ENCODE data around the gene PDCD11.
A peak's percentile ranks its signal among the peaks of the same experiment; 100 is the strongest.
"Not testable (repeated sequence)": the region's sequence is repeated elsewhere in the genome, so short reads cannot be mapped to it uniquely, and the experiment has no call there.

Gene PDCD11, protein sequence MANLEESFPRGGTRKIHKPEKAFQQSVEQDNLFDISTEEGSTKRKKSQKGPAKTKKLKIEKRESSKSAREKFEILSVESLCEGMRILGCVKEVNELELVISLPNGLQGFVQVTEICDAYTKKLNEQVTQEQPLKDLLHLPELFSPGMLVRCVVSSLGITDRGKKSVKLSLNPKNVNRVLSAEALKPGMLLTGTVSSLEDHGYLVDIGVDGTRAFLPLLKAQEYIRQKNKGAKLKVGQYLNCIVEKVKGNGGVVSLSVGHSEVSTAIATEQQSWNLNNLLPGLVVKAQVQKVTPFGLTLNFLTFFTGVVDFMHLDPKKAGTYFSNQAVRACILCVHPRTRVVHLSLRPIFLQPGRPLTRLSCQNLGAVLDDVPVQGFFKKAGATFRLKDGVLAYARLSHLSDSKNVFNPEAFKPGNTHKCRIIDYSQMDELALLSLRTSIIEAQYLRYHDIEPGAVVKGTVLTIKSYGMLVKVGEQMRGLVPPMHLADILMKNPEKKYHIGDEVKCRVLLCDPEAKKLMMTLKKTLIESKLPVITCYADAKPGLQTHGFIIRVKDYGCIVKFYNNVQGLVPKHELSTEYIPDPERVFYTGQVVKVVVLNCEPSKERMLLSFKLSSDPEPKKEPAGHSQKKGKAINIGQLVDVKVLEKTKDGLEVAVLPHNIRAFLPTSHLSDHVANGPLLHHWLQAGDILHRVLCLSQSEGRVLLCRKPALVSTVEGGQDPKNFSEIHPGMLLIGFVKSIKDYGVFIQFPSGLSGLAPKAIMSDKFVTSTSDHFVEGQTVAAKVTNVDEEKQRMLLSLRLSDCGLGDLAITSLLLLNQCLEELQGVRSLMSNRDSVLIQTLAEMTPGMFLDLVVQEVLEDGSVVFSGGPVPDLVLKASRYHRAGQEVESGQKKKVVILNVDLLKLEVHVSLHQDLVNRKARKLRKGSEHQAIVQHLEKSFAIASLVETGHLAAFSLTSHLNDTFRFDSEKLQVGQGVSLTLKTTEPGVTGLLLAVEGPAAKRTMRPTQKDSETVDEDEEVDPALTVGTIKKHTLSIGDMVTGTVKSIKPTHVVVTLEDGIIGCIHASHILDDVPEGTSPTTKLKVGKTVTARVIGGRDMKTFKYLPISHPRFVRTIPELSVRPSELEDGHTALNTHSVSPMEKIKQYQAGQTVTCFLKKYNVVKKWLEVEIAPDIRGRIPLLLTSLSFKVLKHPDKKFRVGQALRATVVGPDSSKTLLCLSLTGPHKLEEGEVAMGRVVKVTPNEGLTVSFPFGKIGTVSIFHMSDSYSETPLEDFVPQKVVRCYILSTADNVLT (N-terminal part only)

DNA sequence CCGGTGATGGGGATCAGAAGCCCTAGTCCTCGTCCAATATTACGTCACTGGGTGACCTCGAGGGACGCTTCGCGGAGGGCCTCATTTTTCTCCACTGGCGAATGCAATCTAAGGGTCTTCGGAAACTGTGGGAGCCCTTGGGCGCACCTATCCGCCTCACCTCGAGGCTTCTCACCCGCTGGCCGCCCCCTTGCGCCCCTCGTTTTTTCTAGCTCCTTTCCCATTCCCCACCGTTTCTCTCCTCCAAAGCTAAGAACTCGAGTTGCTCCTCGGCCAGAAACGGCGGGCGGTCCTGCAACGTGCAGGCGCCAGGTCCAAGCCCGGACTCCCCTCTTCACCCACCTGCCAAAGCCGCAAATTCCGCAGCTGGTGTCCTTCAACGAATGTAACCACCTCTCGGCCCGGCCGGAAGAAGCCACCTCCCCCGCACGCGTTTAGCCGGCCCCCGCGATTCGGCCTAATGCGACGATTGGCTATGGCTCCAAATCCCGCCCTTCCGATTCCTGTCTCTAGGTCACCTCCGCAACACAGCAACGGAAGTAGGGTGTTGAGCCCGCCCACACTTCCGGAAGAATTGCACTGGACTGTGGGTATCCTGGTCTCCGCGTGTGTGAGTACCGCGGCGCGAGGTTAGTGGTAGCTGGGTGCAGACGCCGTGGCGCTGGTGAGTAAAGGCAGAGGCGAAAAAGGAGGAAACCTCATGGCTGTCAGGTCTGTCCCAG is at the start of gene PDCD11, which contains the start of gene ATP5MK:
PDCD11 (plus strand) TSS at position 560 of the 722 bp plus-strand sequence. CDS start 1,801 bp downstream, outside the sequence.
ATP5MK (minus strand) TSS at position 409 of the 722 bp plus-strand sequence. CDS start 4,018 bp downstream, outside the sequence.
- peak; percentile 91 for DNase-seq

DNA sequence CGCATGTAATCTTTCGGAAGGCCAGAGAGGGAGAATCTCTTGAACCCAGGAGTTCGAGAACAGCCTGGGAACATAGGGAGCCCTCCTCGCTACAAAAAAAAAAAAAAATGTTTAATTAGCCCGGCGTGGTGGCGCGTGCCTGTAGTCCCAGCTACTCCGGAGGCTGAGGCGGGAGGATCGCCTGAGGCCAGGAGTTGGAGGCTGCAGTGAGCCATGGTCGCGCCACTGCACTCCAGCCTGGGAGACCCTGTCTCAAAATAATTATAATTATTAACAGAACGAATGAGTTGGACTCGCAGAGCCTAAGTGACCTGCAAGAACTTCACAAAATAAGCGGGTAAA is 46.3 kb upstream of the PDCD11 start:
- no peak for DNase-seq

DNA sequence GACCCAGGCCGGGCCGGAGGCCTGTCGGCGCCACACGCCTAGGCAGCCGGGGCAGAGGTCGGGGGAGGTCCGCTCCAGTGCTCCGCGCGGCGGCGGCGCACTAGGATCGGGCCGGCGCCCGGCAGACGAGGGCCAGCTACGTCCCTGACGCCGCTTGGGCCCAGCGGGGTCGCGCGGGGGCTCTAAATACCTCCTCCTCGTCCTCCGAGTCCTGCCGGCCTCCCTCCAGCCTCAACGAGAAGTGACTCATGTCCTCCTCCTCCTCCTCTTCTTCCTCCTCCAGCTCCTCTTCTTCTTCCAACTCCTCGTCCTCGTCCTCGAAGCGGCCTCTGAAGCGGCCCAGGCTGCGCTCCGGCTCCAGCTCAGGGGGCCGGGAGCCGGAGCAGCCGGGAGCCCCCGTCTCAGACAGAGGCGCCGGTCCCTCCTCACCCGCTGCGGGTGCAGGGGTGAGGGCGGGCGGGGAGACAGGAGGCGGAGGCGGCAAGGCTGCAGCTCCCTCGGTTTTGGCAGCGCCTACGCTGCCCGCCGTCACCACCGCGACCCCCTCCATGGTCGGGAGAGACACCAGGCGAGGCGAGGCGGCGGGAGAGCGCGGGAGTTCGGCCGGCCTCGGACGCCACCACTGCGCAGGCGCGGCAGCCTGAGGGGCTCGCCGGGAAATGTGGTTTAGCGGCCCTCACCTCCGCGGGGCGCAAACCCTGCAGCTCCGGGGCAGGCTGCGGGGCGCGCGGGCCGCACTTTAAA is 45.7 kb upstream of the PDCD11 start, which contains the start of gene PCGF6:
PCGF6 (minus strand) TSS at position 624 of the 744 bp plus-strand sequence; CDS start at position 550, 74 bp downstream.
- DNase-seq, result peak; percentile 75

DNA sequence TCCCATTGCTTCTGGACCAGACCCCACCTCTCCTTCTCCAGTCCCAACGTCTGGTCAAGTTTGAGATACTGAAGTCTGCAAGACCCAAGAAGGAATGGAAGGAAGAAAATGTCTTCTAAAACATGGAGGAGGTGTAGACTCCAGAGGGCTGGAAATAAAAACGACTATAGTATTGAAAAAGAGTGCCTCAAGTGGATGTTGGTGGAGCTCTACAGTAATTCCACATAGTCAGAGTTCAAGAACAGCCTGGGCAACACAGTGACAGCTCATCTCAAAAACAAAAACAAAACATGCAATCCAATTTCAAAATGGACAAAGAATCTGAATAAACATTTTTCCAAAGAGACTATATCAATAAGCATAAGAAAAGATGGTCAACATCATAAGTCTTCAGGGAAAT is 43.1 kb upstream of the PDCD11 start:
- no peak for DNase-seq

DNA sequence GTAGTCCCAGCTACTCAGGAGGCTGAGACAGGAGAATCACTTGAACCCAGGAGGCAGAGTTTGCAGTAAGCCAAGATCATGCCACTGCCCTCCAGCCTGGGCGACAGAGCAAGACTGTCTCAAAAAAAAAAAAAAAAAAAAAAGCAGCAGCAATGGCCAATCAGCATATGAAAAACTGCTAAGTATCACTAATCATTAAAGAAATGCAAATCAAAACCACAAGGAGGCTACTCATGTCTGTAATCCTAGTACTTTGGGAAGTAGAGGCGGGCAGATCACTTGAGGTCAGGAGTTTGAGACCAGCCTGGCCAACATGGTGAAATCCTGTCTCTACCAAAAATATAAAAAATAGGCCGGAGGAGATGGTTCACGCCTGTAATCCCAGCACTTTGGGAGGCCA is 41.9 kb upstream of the PDCD11 start:
- not testable (repeated sequence) for DNase-seq

DNA sequence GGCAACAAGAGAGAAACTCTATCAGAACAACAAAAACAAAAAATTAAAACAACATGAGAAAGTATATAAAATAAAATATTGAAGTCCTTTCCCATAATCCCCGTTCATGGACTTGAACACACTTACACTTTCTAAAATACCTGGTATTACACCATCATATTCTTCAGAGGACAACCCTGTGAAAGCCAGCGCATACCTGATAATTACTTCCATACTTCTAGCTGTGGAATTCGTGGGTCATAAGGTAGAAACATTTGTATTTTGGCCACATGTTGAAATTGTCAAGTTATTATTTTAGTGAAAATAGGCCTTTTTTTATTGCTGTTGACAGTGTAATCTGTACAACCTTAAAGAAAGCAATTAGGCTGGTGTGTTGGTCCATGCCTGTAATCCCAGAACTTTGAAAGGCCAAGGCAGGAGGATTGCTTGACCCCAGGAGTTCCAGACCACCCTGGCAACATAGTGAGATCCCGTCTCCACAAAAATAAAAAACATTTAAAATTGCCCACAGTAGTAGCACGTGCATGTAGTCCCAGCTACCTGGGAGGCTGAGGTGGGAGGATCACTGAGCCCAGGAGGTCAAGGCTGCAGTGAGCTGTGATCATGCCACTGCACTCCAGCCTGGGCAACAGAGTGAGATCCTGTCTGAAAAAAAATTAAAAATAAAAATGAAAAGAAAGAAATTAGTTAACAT is 40.4 kb upstream of the PDCD11 start:
- DNase-seq, result no peak

DNA sequence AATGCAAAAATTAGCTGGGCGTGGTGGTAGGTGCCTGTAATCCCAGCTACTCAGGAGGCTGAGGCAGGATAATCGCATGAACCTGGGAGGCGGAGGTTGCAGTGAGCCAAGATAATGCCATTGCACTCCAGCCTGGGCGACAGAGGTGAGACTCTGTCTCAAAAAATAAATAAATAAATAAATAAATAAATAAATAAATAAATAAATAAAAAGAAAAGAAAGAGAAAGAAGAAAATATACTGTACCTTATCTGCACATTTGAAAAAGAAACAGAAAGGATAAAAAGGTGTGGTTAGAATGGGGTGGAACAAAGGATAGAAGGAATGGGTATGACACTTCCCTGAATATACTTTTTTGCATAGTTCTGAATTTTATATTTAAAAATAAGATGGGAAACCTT is 36.9 kb upstream of the PDCD11 start:
- not testable (repeated sequence) for DNase-seq

DNA sequence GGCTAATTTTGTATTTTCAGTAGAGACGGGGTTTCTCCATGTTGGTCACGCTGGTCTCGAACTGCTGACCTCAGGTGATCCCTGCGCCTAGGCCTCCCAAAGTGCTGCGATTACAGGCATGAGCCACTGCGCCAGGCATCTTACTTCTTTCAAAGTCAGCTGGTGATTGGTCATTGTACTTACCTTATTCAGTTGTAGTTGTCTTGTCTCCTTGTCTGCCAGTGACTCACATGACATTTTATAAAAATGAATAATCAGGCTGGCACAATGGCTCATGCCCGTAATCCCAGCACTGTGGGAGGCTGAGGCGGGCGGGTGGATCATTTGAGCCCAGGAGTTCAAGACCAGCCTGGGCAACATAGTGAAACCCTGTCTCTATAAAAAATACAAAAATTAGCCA is 35.6 kb upstream of the PDCD11 start:
- not testable (repeated sequence) for DNase-seq

DNA sequence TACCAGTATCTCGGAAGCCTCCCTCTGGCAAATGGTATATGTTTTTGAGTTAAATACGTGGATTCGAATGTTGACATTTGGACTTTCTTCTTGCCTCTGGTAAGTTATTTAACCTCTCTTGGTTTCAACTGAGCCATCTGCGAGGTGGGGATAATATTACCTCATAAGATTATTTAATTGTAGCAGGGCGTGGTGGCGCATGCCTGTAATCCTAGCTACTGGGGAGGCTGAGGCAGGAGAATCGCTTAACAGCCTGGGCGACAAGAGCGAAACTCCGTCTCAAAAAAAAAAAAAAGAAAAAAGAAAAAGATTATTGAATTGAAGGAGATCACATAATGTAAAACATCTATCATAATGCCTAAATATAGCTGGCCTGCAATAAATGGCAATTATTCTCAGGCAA is 29.0 kb upstream of the PDCD11 start:
- no peak for DNase-seq

DNA sequence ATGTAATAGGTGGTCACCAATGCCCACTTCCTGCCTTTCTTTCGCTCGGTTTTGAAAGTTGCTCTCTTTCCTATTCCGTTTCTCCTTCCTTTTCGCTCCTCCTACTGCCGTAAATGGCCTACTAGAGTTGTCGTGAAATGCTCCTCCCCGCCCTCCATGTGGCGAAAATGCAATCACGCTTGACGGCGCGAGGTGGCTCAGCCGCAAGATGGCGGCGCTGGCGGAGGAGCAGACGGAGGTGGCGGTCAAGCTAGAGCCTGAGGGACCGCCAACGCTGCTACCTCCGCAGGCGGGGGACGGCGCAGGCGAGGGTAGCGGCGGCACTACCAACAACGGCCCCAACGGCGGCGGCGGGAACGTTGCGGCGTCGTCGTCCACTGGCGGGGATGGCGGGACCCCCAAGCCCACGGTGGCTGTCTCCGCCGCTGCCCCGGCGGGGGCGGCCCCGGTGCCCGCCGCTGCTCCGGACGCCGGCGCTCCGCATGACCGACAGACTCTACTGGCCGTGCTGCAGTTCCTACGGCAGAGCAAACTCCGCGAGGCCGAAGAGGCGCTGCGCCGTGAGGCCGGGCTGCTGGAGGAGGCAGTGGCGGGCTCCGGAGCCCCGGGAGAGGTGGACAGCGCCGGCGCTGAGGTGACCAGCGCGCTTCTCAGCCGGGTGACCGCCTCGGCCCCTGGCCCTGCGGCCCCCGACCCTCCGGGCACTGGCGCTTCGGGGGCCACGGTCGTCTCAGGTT is 28.5 kb upstream of the PDCD11 start, which contains the start of gene TAF5:
TAF5 (plus strand) TSS at position 195 of the 737 bp plus-strand sequence; CDS start at position 209, 14 bp downstream.
- DNase-seq, result peak; percentile 86

DNA sequence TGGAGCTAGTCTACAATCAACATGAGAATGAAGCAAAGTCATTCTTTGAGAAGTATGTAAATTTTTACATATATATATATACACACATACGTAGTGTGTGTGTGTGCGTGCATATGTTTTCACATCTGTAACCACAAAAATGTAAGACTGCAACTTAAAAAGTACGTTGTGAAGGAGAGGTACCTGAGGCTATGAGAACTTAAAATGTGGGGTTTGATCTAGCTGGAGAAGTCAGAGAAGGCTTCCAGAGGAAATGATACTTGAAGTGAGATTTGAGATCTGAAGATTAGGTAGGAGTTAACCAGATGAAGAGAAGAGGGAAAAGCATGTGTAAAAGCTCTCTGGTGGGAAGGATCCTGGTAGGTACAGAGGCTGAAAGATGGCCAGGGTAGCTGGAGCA is 22.9 kb upstream of the PDCD11 start:
- no peak for DNase-seq

DNA sequence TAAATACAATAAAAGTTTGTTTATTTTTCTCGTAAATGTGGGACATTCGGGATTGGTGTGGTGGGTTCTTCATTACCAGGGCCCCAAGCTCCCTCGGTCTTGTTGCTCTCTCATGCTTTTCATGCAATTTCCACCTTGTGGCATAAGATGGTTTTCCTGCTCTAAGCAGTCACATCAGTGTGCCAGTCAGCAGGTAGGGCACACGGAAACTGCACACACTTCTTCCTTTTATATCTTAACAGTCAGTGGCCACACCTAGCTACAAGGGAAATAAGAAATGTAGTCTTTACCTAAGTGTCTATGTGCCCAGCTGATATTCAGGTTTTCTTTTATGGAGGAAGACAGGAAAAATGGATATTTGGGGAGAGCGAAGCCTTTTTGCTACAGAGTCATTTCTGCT is 22.2 kb upstream of the PDCD11 start:
- no peak for DNase-seq

DNA sequence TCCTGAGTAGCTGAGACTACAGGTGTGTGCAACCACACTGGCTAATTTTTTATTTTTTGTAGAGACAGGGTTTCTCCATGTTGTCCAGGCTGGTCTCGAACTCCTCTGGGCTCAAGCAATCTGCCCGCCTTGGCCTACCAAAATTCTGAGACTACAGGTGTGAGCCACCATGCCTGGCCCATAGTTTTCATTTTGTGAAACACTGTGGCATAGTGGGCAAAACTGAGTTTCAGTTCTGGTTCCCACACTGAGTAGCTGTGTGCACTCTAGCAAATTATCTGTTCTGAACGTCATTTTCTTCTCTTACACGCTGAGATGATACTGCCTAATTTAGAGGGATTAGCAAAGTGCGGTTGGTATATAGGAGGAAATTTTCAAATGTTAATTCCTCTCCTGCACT is 13.7 kb upstream of the PDCD11 start:
- DNase-seq, result no peak

DNA sequence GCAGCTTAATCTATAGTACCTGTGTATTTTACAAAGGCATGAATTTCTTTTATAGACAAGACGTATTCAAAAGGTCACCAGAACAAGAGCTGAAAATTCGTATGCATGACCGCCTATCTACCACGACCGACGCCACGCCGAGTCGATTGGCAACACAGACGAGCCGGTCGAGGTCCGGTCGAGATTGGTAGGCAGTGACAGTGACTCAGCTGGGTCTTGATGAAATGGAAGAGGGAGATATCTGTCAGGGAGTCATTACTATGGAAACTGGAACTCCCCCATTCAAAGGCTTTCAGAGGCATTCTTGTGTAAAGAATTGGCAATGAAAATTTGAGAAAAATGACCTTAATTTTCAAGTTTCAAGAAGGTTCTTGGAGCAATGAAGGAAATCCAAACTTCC is 2.2 kb upstream of the PDCD11 start:
- DNase-seq, result no peak

DNA sequence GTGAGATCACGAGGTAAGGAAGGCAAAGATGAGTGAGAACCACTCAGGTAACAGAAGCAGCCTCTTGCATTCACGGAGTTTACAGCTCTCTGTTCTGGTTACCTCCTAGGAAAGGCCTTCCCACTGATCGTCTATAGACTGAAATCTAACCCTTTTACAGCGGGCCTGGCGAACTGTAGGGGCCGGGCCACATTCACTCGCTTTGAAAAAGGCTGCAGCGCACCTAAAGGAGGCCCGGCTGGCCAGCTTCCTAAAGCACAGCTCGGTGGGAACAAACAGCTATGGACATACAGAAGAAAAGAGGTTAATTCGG is 716 bp upstream of the PDCD11 start:
- DNase-seq, result no peak

DNA sequence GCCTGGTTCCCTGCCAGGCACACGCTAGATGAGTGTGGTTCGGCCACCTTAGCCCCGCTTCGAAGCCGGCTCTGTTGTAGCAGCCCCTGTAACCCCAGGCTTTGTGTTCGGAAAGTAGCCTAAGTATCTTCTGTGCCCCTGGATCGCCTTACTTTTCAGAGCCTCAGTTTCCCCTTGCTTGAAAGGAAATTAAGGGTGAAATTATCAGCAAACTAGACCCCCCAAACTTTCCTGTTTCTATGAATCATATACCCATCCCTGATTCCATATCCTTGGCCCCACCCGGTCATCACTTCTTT is 312 bp downstream of the PDCD11 start:
- DNase-seq, result no peak

DNA sequence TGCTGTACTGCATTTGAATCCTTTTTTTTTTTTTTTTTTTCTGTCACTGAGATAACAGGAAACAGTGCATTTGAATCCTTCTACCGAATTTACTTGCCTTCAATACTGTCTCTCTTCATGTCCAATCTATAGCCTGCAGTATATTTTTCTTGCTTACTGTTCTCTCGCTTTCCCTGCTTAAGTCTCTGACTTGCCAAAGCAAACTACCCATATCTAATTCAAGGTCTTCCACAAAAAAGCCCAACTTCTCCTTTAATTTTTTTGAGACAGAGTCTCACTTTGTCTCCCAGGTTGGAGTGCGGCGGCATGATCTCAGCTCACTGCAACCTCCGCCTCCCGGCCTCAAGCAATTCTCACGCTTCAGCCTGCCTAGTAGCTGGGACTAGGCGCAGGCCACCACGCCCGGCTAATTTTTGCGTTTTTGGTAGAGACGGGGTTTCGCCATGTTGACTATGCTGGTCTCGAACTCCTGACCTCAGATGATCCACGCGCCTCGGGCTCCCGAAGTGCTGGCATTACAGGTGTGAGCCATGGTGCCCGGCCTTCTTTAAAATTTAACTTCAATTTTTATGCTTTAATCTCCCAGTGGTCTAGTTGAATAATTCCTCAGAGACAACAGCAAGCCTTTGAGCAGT is 882 bp downstream of the PDCD11 start:
- no peak for DNase-seq

DNA sequence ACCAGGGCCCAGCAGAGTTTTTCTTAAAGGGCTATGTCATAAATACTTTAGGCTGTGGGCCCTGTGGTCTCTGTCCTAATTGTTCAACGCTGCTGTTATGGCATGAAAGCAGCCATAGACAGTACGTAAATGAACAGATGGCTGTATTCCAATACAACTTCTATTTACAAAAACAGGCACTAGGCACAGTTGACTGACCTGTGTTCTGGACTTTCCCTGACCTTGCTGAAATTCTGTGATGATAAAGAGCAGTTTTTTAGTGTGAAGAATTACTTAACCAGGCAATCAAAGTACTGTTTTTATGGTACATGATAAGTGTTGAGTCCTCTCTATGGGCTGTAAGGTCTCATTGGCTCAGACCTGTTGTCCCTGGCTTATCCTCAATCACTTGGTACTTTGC is 17.1 kb downstream of the PDCD11 start:
- no peak for DNase-seq

DNA sequence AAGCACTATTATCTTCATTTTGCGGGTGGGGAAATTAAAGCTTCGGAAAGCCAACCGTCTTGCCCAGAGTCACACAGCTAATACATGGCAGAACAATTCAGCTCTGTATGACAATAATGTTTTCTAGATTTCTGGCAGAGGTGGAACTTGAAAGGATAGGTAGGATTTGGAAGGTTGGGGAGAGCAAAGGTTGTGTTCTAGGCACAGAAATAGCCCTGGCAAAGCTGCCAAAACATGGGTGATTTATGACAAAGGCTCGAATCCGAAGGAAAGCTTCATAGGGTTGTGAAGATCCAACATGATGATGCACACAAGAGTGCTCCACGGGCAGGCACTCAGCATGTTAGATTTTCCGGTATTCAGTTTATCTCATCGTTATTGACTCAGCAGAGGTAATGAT is 19.2 kb downstream of the PDCD11 start:
- DNase-seq, result no peak
